ENCODE results near the gene RASSF4. TPM values are rescaled to one million over a fixed set of nuclear protein-coding genes. Genes with fewer than 3 reads are reported as not detected.
A peak's percentile ranks its signal among the peaks of the same experiment; 100 is the strongest.

RASSF4 gene
- total RNA-seq, 1 donor from 2014 or later: 21.2 TPM

DNA sequence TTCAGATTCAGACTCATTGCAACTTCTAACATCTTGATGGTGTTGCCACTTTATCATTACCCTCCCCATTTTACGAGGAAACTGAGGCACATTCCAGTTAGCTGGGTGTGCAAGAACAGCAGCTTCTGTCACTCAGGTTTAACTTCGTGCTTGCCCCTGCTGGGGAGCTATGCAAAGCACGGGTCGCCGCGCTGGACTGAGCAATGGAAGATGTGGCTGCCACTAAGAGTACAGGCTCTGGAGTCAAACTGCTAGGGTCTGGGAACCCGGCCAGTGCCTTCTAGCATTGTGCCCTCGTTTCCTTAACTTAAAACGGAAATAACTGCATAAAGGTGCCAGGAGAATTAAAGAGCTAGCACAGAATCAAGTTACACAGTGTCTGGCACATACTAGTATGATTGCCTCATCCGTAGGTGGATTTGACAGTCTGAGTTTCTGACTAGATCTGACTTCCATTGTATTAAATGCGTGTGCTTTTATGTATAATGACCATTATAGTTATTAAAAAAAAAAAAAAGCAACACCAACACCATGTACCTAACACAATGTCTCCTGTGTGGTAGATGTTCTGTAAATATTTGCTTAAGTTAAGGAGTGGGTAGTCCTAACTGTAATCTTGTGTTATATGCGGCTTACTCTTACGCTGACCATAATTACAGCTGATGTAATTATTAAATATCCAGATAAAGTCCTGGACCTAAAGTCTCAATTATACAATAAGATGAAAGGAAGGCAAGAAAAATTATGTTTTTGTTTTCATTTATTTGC, 42.0 kb downstream of the RASSF4 start:
- peak overlapping the region; percentile 94 for H3K27ac Mint-ChIP-seq
- H3K4me3 Mint-ChIP-seq (ENCODE audit: low read depth): peak overlapping the region; percentile 87
- no peak for DNase-seq (ENCODE audit: low spot score, unreplicated experiment)
- peaks cover 17% of the 10 kb centered on the region for H3K36me3 Mint-ChIP-seq (ENCODE audit: insufficient read depth)
- H3K9me3 Mint-ChIP-seq (ENCODE audit: low read depth): no peaks in the 10 kb centered on the region
- H3K27me3 Mint-ChIP-seq: no peaks in the 10 kb centered on the region
- TF ChIP-seq, protein P1, sequence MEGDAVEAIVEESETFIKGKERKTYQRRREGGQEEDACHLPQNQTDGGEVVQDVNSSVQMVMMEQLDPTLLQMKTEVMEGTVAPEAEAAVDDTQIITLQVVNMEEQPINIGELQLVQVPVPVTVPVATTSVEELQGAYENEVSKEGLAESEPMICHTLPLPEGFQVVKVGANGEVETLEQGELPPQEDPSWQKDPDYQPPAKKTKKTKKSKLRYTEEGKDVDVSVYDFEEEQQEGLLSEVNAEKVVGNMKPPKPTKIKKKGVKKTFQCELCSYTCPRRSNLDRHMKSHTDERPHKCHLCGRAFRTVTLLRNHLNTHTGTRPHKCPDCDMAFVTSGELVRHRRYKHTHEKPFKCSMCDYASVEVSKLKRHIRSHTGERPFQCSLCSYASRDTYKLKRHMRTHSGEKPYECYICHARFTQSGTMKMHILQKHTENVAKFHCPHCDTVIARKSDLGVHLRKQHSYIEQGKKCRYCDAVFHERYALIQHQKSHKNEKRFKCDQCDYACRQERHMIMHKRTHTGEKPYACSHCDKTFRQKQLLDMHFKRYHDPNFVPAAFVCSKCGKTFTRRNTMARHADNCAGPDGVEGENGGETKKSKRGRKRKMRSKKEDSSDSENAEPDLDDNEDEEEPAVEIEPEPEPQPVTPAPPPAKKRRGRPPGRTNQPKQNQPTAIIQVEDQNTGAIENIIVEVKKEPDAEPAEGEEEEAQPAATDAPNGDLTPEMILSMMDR (IDR thresholded peaks at IDR 0.05; ENCODE audit: unreplicated experiment): peak; percentile 49
- peaks cover 26% of the 10 kb centered on the region for H3K4me1 Mint-ChIP-seq (ENCODE audit: low read depth)

DNA sequence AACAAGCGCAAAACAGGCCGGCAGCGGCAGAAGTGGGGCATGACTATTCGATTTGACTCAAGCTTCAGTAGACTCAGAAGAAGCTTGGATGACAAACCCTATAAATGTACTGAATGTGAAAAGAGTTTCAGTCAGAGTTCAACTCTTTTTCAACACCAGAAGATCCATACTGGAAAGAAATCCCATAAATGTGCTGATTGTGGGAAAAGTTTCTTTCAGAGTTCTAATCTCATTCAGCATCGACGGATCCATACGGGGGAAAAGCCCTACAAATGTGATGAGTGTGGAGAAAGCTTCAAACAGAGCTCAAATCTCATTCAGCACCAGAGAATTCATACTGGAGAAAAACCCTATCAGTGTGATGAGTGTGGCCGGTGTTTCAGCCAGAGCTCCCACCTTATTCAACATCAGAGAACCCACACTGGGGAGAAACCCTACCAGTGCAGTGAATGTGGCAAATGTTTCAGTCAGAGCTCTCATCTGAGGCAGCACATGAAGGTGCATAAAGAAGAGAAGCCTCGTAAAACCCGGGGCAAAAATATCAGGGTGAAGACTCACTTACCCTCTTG, 43.9 kb downstream of the RASSF4 start:
- peaks cover 25% of the 10 kb centered on the region for H3K4me1 Mint-ChIP-seq (ENCODE audit: low read depth)
- peaks cover 17% of the 10 kb centered on the region for H3K36me3 Mint-ChIP-seq (ENCODE audit: insufficient read depth)
- no peak overlapping the region for H3K27ac Mint-ChIP-seq
- H3K4me3 Mint-ChIP-seq (ENCODE audit: low read depth): no peak overlapping the region
- DNase-seq (ENCODE audit: low spot score, unreplicated experiment): no peak
- no peaks in the 10 kb centered on the region for H3K9me3 Mint-ChIP-seq (ENCODE audit: low read depth)
- TF ChIP-seq, protein P1 (IDR thresholded peaks at IDR 0.05; ENCODE audit: unreplicated experiment): no peak
- H3K27me3 Mint-ChIP-seq: no peaks in the 10 kb centered on the region

DNA sequence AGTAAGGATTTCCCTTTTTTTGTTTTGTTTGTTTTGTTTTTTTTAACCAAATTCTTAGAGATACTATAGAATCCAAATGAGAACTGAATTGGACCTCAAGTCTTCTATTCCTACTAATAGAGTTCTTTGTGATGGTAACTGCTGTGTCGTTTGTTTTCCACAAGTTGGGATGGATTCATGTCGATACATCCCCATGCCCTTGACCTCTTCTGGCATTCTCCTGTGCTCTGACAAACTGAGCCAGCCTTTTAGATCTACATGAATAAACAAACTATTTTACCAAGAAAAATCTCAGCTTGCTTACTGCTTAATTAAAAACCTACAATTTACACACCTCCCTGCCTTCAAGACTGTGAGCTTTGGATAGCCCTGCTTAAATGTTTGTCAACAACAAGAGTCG, 45.1 kb downstream of the RASSF4 start:
- H3K4me3 Mint-ChIP-seq (ENCODE audit: low read depth): no peak overlapping the region
- peaks cover 17% of the 10 kb centered on the region for H3K36me3 Mint-ChIP-seq (ENCODE audit: insufficient read depth)
- DNase-seq (ENCODE audit: low spot score, unreplicated experiment): no peak
- TF ChIP-seq, protein P1 (IDR thresholded peaks at IDR 0.05; ENCODE audit: unreplicated experiment): no peak
- H3K9me3 Mint-ChIP-seq (ENCODE audit: low read depth): no peaks in the 10 kb centered on the region
- no peaks in the 10 kb centered on the region for H3K27me3 Mint-ChIP-seq
- peaks cover 23% of the 10 kb centered on the region for H3K4me1 Mint-ChIP-seq (ENCODE audit: low read depth)
- H3K27ac Mint-ChIP-seq: no peak overlapping the region

DNA sequence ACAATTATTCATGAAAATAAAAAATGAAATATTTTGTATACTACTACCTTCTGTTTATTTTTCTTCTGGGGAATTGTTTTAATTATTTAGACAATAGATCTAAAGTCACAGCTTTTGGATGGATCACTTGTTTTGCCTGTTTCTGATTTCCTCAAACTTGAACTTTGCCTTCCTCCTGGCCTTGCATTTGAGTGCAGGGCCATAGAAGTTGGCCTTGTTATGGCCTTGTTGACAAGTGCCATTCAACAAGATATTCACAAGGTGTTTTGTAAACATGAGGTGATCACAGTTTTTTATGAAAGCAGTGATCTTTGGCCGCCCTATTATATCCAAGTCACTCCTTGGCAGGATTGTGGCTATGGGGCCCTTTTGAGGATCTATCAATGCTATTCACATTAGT, 45.7 kb downstream of the RASSF4 start:
- Mint-ChIP-seq H3K36me3 (ENCODE audit: insufficient read depth) (peaks cover 17% of the 10 kb centered on the region), H3K9me3 (ENCODE audit: low read depth) (no peaks in the 10 kb centered on the region), H3K4me1 (ENCODE audit: low read depth) (peaks cover 17% of the 10 kb centered on the region), H3K27me3 (no peaks in the 10 kb centered on the region), H3K4me3 (ENCODE audit: low read depth) (no peak overlapping the region), H3K27ac (no peak overlapping the region)
- TF ChIP-seq, protein P1 (IDR thresholded peaks at IDR 0.05; ENCODE audit: unreplicated experiment): no peak
- DNase-seq (ENCODE audit: low spot score, unreplicated experiment): no peak

DNA sequence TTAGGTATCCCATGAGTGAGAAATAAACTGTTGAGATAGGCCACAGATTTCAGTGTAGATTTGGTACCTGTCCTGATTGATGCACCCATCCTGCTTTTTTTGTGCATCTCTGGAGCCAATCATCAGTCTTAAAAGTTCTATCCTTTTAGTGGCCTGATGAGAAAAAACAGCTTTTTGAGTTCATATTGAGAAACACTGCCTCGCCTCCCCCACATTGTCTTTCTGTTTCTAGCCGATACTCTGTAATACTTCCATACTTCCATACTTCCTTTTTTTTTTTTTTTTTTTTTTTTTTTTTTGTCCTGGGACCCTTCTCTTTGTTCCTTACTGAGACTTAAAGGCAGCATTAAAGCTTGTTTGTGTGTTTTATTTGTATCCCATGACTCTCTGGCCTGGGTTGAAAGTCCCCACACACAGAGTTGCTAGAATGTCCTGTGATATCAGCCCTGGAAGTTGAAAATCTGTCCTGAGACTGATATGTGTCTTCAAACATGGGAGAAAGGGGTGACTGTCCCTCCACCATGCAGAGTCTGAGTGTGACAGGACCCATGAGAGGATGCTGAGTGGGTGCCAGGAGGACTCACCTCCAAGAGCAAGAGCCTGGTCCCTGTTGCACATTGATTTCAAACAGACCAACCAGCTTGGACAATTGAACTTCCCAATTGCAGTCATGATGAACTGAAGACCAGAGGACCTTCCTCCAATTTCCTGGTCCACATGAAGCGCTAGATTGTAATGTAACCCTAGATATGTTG, 46.9 kb downstream of the RASSF4 start:
- H3K4me1 Mint-ChIP-seq (ENCODE audit: low read depth): peaks cover 12% of the 10 kb centered on the region
- DNase-seq (ENCODE audit: low spot score, unreplicated experiment): no peak
- H3K9me3 Mint-ChIP-seq (ENCODE audit: low read depth): no peaks in the 10 kb centered on the region

More for the DNA sequence above, 46.9 kb downstream of the RASSF4 start:
- no peak overlapping the region for H3K27ac Mint-ChIP-seq
- TF ChIP-seq, protein P1 (IDR thresholded peaks at IDR 0.05; ENCODE audit: unreplicated experiment): no peak
- H3K27me3 Mint-ChIP-seq: no peaks in the 10 kb centered on the region
- H3K36me3 Mint-ChIP-seq (ENCODE audit: insufficient read depth): peaks cover 17% of the 10 kb centered on the region
- no peak overlapping the region for H3K4me3 Mint-ChIP-seq (ENCODE audit: low read depth)
